Thyroid gland (tissue), 4 donors: Measurements from ENCODE around the gene NDUFB3.

ENCODE experiments used
- CTCF ChIP-seq, 6 experiments: fragments of 200-600 bp in 3 of 6; fragments of 450-650 bp in 3 of 6; sonication (generic) in 3 of 6; IDR thresholded peaks; one replicate each; pipeline ENCODE4 v1.5.1; 2016 to 2019; ENCODE audit warnings: antibody characterized with exemption in 6 of 6, mild to moderate bottlenecking in 2 of 6, inconsistent platforms in 1 of 6, moderate library complexity in 1 of 6
- POLR2A ChIP-seq, 2 donors: fragments of 450-650 bp; IDR thresholded peaks; one replicate each; pipeline ENCODE4 v1.6.1; 2017; ENCODE audit warnings: antibody characterized with exemption in 2 of 2, mild to moderate bottlenecking in 2 of 2, moderate library complexity in 1 of 2

GRCh38 chr2:201038855-201039254 lies 32.9 kb upstream of the NDUFB3 start:
- TF ChIP-seq POLR2A (IDR thresholded peaks at IDR 0.05) (no peak), CTCF (IDR thresholded peaks at IDR 0.05) (no peak)
